HG02763 (cell line): Measurements from ENCODE around the gene UTS2.

ENCODE experiments used
- ATAC-seq: cut with Tn5 transposase; IDR thresholded peaks from one replicate; pipeline ENCODE4 v1.9.1; 2021; ENCODE audit warnings: mild to moderate bottlenecking, moderate library complexity; ENCODE audit not compliant: unreplicated experiment

Gene UTS2

GRCh38 chr1:7863756-7864328 is 11.0 kb upstream of the UTS2 start:
- no peak for ATAC-seq

- ATAC-seq, result no peak
These were observed 9.6 kb upstream of the UTS2 start for GRCh38 chr1:7862211-7863060.

GRCh38 chr1:7861452-7861851 is 8.6 kb upstream of the UTS2 start:
- no peak for ATAC-seq

GRCh38 chr1:7860130-7860529 is 7.3 kb upstream of the UTS2 start:
- no peak for ATAC-seq

GRCh38 chr1:7859406-7859805 is 6.5 kb upstream of the UTS2 start:
- ATAC-seq, result no peak

- no peak for ATAC-seq
These were observed 5.1 kb upstream of the UTS2 start for GRCh38 chr1:7857985-7858384.

- ATAC-seq, result no peak
These were observed 4.1 kb upstream of the UTS2 start for GRCh38 chr1:7857000-7857399.

- ATAC-seq, result no peak
These were observed 3.5 kb upstream of the UTS2 start for GRCh38 chr1:7856345-7856744.

- no peak for ATAC-seq
These were observed 790 bp upstream of the UTS2 start for GRCh38 chr1:7853684-7854026.

GRCh38 chr1:7850786-7851185 is 2.1 kb downstream of the UTS2 start:
- ATAC-seq, result no peak

GRCh38 chr1:7847599-7847998 is 5.3 kb downstream of the UTS2 start:
- ATAC-seq, result no peak

- no peak for ATAC-seq
These were observed 6.2 kb downstream of the UTS2 start for GRCh38 chr1:7846656-7847055.

- no peak for ATAC-seq
These were observed 7.1 kb downstream of the UTS2 start for GRCh38 chr1:7845761-7846160.

- ATAC-seq, result no peak
These were observed 10.3 kb downstream of the UTS2 start for GRCh38 chr1:7842517-7842916.

GRCh38 chr1:7839526-7839925 is 13.3 kb downstream of the UTS2 start:
- ATAC-seq, result no peak

- no peak for ATAC-seq
These were observed 14.2 kb downstream of the UTS2 start for GRCh38 chr1:7838714-7839113.

- no peak for ATAC-seq
These were observed 19.8 kb downstream of the UTS2 start for GRCh38 chr1:7833035-7833434.

- ATAC-seq, result no peak
These were observed 21.4 kb downstream of the UTS2 start for GRCh38 chr1:7831458-7831857.

GRCh38 chr1:7827126-7827955 is 25.5 kb downstream of the UTS2 start:
- ATAC-seq, result no peak

- no peak for ATAC-seq
These were observed 26.5 kb downstream of the UTS2 start for GRCh38 chr1:7826363-7826762.

- ATAC-seq, result no peak
These were observed 28.2 kb downstream of the UTS2 start for GRCh38 chr1:7824701-7825100.

GRCh38 chr1:7821282-7821681 is 31.6 kb downstream of the UTS2 start:
- no peak for ATAC-seq
